Aortic smooth muscle cell (primary cell): ENCODE measurements around the gene FAM171A1. TPM values are rescaled to one million over a fixed set of nuclear protein-coding genes. Genes with fewer than 3 reads are reported as not detected.

Experiments
- total RNA-seq: library from RNA; depleted of rRNA; stranded (reverse); fragments of >200 nt; gene quantifications from 2 replicates; pipeline ENCODE4 v1.2.3, GENCODE V29; 2014

The FAM171A1 gene
- total RNA-seq: 12.3 and 15.4 TPM in 2 replicates

DNA sequence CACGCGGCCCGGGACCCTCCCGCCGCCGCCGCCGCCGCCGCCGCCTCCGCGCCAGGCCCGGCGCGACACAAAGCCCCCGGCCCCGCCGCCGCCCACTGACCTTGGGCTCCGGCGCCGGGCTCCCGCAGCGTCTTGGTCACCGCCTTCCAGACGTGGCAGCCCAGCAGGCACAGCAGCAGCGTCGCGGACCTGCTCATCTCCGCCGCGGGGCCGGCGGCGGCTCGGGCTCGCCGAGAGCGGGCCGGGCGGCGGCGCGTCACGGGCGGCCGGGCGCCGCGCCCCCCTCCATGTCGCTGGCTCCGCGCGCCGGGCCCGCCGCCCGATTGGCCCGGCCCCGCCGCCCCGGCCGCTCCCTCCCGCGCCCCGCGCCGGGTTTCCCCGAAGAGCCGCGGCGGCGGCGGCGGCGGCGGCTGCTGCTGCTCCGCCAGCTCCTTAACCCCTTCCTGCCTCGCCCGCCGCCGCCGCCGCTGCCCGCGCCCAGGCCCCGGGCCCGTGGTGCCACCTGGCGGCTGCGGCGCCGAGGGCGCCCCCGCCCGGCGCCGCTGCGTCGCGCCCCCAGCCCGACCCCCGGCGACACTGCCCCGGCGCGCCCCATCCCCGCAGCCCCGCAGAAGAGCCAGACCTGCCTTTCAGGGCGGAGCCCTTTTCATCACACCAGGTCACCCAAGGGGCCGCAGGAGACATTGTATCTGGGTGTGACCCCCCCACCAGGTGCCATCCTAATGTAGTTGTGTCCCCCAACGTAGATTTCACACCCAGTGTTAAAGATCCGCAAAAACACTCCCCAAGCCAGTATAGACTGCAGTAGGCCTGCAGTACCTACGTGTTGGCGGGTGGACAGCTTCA, at the start of gene FAM171A1:
FAM171A1 (minus strand) TSS at position 434 of the 846 bp plus-strand sequence; CDS start at position 197, 237 bp downstream.

DNA sequence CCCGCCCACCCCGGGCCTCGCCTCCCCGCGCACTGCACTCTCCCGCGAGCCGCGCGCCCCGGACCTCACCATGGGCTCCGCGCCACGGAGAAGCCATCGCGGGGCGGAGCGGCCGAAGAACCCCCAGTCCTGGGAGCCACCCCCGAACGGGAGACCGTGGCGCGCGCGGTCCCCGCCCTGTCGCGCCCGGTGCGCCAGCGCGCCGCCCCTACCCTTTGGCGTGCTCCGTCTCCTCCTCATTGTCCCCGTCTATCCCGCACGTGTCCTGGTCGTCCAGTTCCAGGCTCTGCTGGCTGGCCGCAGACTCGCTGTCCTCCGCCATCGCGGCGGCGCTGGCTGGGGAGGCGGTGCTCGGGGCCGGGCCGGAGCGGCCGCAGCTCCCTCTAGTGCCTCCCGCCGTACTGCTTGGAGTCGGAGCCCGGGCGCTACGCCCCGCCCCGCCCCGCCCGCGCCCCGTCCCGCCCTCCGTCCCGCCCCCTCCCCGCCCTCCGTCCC, 202.8 kb downstream of the FAM171A1 start, which contains the start of gene NMT2:
NMT2 (minus strand) TSS at position 403 of the 495 bp plus-strand sequence; CDS start at position 322, 81 bp downstream.

Other genes with a start within 250 kb of the FAM171A1 start
- 47.3 and 64.5 TPM in 2 replicates for gene NMT2, start 202.6 kb downstream of the FAM171A1 start, total RNA-seq